HG03565 (cell line): Measurements from ENCODE around the gene SMCHD1.
"Not testable (repeated sequence)": the region's sequence is repeated elsewhere in the genome, so short reads cannot be mapped to it uniquely, and the experiment has no call there.

Experiments used
- ATAC-seq: cut with Tn5 transposase; IDR thresholded peaks from one replicate; pipeline ENCODE4 v1.9.1; 2021; ENCODE audit warnings: mild to moderate bottlenecking, moderate library complexity; ENCODE audit not compliant: unreplicated experiment

Gene SMCHD1

GRCh38 chr18:2715990-2716389 is 60.5 kb downstream of the SMCHD1 start:
- ATAC-seq = no peak

GRCh38 chr18:2716394-2717326 is 61.1 kb downstream of the SMCHD1 start:
- ATAC-seq = no peak

- no peak for ATAC-seq
Observed at GRCh38 chr18:2717407-2717806, 61.9 kb downstream of the SMCHD1 start.

GRCh38 chr18:2719040-2719439 is 63.5 kb downstream of the SMCHD1 start:
- no peak for ATAC-seq

GRCh38 chr18:2723207-2723606 is 67.7 kb downstream of the SMCHD1 start:
- ATAC-seq = no peak

- ATAC-seq = no peak
Observed at GRCh38 chr18:2729757-2730156, 74.2 kb downstream of the SMCHD1 start.

GRCh38 chr18:2736823-2737222 is 81.3 kb downstream of the SMCHD1 start:
- ATAC-seq = no peak

GRCh38 chr18:2740082-2740481 is 84.6 kb downstream of the SMCHD1 start:
- ATAC-seq = not testable (repeated sequence)

- no peak for ATAC-seq
Observed at GRCh38 chr18:2746274-2746673, 90.7 kb downstream of the SMCHD1 start.

GRCh38 chr18:2758309-2758708 is 102.8 kb downstream of the SMCHD1 start:
- no peak for ATAC-seq

- ATAC-seq = no peak
Observed at GRCh38 chr18:2774669-2775068, 119.1 kb downstream of the SMCHD1 start.

GRCh38 chr18:2776601-2777000 is 121.1 kb downstream of the SMCHD1 start:
- ATAC-seq = no peak

- no peak for ATAC-seq
Observed at GRCh38 chr18:2777241-2777640, 121.7 kb downstream of the SMCHD1 start.

- ATAC-seq = no peak
Observed at GRCh38 chr18:2780750-2781149, 125.2 kb downstream of the SMCHD1 start.

GRCh38 chr18:2787225-2787624 is 131.7 kb downstream of the SMCHD1 start:
- ATAC-seq = no peak

GRCh38 chr18:2792395-2792794 is 136.9 kb downstream of the SMCHD1 start:
- ATAC-seq = no peak

GRCh38 chr18:2794159-2794558 is 138.6 kb downstream of the SMCHD1 start:
- no peak for ATAC-seq

- ATAC-seq = peak; percentile 59
Observed at GRCh38 chr18:2797951-2798350, 142.4 kb downstream of the SMCHD1 start.

GRCh38 chr18:2799369-2799768 is 143.8 kb downstream of the SMCHD1 start:
- no peak for ATAC-seq

GRCh38 chr18:2805970-2806943 is 150.7 kb downstream of the SMCHD1 start:
- ATAC-seq = no peak

- ATAC-seq = not testable (repeated sequence)
Observed at GRCh38 chr18:2808640-2809039, 153.1 kb downstream of the SMCHD1 start.
